ENCODE results near the gene ENTPD2.

ENTPD2 gene

GRCh38 chr9:137084526-137084925 is 30.7 kb upstream of the ENTPD2 start:
- no peak for DNase-seq (ENCODE audit: extremely low read depth, low read depth)
- no peak overlapping the region for H3K4me3 ChIP-seq (replicated peaks; ENCODE audit: low read depth, low read length)
- no peak for TF ChIP-seq CTCF (IDR thresholded peaks at IDR 0.05; ENCODE audit: low read depth, low read length, missing control alignments)

- DNase-seq (ENCODE audit: extremely low read depth, low read depth): peak; percentile 89
- H3K4me3 ChIP-seq (replicated peaks; ENCODE audit: low read depth, low read length): no peak overlapping the region
- no peak for TF ChIP-seq CTCF (IDR thresholded peaks at IDR 0.05; ENCODE audit: low read depth, low read length, missing control alignments)
These were observed 29.6 kb upstream of the ENTPD2 start for GRCh38 chr9:137083394-137084004.

- no peak for DNase-seq (ENCODE audit: extremely low read depth, low read depth)
- no peak for TF ChIP-seq CTCF (IDR thresholded peaks at IDR 0.05; ENCODE audit: low read depth, low read length, missing control alignments)
- no peak overlapping the region for H3K4me3 ChIP-seq (replicated peaks; ENCODE audit: low read depth, low read length)
These were observed 29.0 kb upstream of the ENTPD2 start for GRCh38 chr9:137082925-137083290.

- no peak for DNase-seq (ENCODE audit: extremely low read depth, low read depth)
- TF ChIP-seq CTCF (IDR thresholded peaks at IDR 0.05; ENCODE audit: low read depth, low read length, missing control alignments): no peak
- H3K4me3 ChIP-seq (replicated peaks; ENCODE audit: low read depth, low read length): no peak overlapping the region
These were observed 28.5 kb upstream of the ENTPD2 start for GRCh38 chr9:137082222-137082924.

DNA sequence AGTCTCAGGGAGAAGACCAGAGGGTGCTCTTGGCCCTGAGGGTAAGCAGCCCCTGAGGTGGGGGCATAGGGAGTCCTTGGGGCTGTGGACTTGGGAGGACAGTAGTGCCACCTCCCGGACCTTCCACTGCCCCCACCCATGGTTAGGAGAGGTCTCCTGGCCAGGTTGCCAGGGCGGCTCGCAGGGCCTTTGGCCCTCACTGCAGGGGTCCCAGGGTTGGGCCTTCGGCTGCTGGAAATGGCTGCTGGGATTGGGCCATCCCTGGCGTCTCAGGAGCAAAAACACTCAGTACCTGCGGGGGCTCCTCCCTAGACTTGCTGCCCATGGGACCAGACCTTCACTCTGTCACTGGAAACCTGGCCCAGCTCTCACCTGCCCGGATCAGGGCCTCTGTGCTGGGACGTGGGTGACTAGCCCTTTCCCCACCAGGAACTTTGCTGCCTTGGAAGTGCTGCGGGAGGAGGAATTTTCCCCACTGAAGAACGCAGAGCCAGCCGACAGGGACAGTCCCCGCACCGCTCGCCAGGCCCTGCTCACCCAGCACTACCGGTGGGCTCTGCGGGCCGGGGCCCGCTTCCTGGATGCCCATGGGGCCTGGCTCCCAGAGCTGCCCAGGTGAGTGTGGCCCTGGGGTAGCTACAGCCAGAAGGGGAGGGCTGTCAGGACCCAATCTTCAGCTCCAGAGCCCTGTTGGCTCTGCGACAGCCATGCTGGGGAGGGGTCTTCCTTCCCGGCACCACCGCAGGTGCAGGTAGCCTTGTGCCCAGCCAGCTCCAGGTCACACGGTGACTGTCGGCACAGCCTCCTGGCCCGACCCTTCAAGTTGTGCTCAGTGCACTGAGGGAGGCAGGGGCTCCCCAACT is 26.6 kb upstream of the ENTPD2 start:
- DNase-seq (ENCODE audit: extremely low read depth, low read depth): no peak
- H3K4me3 ChIP-seq (replicated peaks; ENCODE audit: low read depth, low read length): no peak overlapping the region
- no peak for TF ChIP-seq CTCF (IDR thresholded peaks at IDR 0.05; ENCODE audit: low read depth, low read length, missing control alignments)

- no peak for TF ChIP-seq CTCF (IDR thresholded peaks at IDR 0.05; ENCODE audit: low read depth, low read length, missing control alignments)
- DNase-seq (ENCODE audit: extremely low read depth, low read depth): no peak
- no peak overlapping the region for H3K4me3 ChIP-seq (replicated peaks; ENCODE audit: low read depth, low read length)
These were observed 25.5 kb upstream of the ENTPD2 start for GRCh38 chr9:137079401-137079787.

All from HFF-Myc (cell line).